Epithelial cell of esophagus (primary cell): Measurements from ENCODE around the gene TP53TG5.
"Not testable (repeated sequence)": the region's sequence is repeated elsewhere in the genome, so short reads cannot be mapped to it uniquely, and the experiment has no call there.

ENCODE experiments used
- DNase-seq: peaks from one replicate; pipeline ENCODE4 v3.0.0; 2010; ENCODE audit warnings: low read depth
- H3K4me3 ChIP-seq: 2 replicates; pipeline ENCODE4 v1.5.1; 2011; ENCODE audit warnings: mild to moderate bottlenecking, low read length, control low read depth
- TF ChIP-seq, protein P1 (sequence below): IDR thresholded peaks from 2 replicates; pipeline ENCODE4 v1.5.1; 2011; ENCODE audit warnings: low read depth, mild to moderate bottlenecking, low read length, control low read depth, inconsistent platforms; ENCODE audit not compliant: insufficient read depth; ENCODE audit errors: missing control alignments

The TP53TG5 gene

DNA sequence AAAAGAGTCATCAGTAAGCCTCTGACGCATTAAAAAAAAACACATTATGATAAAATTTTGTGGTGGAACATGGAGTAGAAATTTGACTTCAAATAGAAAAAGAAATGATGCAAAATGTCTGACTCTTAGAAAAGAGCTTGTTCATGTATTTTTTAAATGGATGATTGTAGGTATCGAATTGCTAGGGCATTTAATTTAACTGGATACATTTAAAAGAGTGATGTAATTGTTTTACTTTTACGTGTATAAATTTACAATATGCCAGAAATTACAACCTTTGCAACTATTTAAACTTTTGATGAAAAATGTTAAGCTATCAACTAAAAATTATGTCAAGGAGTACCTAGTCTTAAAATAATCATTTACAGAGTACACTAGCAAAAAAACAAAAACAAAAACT is 25.4 kb downstream of the TP53TG5 start:
- TF ChIP-seq, protein P1, sequence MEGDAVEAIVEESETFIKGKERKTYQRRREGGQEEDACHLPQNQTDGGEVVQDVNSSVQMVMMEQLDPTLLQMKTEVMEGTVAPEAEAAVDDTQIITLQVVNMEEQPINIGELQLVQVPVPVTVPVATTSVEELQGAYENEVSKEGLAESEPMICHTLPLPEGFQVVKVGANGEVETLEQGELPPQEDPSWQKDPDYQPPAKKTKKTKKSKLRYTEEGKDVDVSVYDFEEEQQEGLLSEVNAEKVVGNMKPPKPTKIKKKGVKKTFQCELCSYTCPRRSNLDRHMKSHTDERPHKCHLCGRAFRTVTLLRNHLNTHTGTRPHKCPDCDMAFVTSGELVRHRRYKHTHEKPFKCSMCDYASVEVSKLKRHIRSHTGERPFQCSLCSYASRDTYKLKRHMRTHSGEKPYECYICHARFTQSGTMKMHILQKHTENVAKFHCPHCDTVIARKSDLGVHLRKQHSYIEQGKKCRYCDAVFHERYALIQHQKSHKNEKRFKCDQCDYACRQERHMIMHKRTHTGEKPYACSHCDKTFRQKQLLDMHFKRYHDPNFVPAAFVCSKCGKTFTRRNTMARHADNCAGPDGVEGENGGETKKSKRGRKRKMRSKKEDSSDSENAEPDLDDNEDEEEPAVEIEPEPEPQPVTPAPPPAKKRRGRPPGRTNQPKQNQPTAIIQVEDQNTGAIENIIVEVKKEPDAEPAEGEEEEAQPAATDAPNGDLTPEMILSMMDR: no peak
- no peak overlapping the region for H3K4me3 ChIP-seq
- no peak for DNase-seq

DNA sequence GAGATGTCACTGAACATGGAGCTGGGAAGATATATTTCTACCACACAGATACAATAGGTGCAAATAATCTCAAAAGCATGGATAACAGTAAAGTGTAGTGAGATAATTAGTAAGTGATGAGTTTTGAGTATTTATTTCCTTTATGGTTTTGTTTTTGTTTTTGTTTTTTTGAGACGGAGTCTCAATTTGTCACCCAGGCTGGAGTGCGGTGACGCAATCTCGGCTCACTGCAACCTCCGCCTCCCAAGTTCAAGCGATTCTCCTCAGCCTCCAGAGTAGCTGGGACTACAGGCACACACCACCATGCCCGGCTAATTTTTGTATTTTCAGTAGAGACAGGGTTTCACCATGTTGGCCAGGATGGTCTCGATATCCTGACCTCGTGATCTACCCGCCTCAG is 27.3 kb downstream of the TP53TG5 start:
- not testable (repeated sequence) for H3K4me3 ChIP-seq, DNase-seq

DNA sequence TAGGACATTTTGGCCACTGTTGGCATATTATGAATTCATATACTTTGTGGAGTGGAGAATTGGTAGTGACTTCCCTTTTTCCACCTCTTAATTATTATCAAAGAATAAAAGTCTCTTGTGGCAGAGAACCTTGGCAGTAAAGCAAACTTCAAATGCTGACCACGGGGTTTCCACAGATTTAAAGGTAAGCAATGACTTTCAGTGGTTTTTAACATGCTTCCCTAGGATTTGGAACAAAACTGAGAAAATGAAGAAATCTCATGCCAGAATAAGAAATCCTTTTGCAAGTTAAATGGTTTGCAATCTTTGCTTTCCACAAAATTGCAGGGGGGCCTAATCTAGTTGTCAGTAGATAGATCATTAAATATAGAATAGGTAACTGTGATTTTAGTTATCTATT is 27.9 kb downstream of the TP53TG5 start:
- no peak for DNase-seq
- H3K4me3 ChIP-seq: no peak overlapping the region
- TF ChIP-seq, protein P1: no peak

DNA sequence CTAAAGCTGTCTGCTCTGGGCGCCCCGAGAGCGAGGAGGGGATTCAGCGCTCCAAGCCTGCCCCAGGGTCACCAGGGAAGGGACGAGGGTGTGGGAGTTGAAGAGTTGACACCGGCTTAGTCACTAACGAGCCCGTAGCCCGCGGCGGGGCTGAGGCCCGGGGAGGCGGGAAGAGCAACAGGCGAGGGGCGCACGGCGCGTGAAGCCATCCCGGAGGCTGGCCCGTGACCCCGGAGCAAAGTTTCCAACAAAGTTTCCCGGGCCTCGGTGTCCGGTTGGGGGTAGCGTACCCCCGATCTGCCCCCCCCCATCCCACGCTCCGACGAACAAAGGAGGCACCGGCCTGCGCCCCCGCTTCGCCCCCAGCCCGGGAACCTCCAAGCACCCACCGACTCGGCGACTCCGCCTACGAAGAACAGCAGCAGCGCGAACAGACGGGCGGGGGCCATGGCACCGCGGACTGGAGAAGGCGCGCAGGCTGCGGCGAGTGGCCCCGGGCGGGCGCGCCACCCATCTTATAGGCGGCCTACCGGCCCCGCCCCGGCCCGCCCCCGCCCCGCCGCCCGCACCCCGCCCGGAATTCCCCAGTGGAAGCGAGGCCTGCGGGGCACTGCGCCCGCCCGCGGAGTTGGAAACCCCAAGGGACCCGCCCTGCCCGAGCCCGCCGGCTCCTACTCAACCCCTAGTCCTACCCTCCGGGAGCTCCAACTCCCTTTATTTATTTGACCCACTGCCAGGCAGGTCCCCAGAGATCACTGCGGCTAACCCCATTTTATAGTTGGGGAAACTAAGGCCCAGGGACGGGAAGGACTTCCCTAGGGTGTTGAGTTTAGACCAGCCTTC is 30.0 kb downstream of the TP53TG5 start, which contains the start of gene SDC4:
SDC4 (minus strand) TSS at position 489 of the 843 bp plus-strand sequence; CDS start at position 449, 40 bp downstream.
- DNase-seq: peak; percentile 78
- peak within 1 kb of the TSS; percentile 63 for H3K4me3 ChIP-seq
- TF ChIP-seq, protein P1: no peak

DNA sequence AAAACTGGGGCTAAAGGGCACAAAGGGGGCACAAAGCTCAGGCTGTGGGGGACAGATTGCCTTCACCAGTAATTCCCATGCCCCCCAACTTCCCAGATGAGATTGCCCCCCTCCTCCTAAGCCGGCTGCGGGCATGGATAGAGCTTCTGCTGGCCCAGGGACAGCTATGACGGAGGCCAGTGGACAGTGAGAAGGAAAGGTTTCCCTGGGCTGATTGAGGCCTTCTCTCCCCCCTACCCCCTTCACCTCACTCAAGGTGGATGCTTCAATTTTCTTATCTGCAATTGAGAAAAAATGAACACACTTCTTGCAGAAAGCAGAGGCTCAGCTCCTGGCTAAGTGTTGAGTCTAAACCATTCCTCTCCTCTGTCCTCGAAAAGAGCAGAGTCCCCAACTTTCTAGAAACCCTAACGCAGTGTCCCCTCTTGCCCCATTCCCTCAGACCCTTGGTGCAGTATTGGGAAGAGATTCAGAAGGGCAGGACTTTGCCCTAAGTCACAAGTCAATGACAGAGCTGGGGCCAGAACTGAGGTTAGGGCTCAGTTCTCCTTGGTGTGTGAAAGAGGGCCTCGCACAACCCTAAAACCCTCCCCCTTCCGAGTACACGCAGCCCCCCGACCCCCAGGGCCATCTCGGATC is 30.7 kb downstream of the TP53TG5 start:
- TF ChIP-seq, protein P1: no peak
- DNase-seq: no peak
- H3K4me3 ChIP-seq: peak overlapping the region; percentile 63

DNA sequence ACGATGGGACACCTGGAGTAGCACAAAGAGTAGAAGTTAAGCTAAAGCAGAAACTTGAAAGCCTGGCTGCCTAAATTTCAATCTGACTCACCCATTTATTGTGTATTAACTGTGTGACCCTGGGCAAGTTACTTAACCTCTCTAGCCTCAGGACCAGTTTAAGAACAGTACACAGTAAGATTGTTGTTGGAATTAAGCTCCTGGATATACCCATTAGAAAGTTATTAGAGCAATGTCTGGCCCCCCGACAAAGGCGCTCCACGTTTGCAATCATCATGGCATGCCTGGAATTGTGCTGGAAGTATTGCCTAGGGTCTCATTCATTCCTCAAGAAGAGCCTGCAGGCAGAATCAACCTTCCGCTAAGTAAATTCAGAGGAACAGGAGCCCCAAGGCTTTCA is 31.3 kb downstream of the TP53TG5 start:
- TF ChIP-seq, protein P1: no peak
- peak overlapping the region; percentile 63 for H3K4me3 ChIP-seq

DNA sequence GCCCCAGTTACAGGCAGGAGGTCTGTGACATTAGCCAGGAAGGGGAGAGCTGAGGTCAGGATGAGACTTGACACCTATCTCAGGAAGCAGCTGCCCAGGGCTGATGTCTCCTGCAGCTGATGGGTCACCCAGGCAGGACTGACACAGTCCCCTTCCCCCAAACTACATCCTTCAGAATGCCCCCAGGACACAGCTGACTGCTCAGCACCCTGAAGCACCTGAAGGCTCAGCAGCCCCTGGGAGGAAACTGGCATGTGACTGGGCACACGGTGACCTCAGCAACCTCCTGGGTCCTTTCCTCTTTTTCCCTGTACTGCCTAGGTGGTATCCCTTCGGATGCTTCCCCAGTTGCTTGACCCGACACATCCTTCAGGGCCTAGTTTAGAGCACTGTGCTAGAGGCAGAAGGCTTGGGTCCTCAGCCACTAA is 31.8 kb downstream of the TP53TG5 start:
- TF ChIP-seq, protein P1: no peak
- no peak for DNase-seq
- H3K4me3 ChIP-seq: peak overlapping the region; percentile 63

More for the DNA sequence above, 31.3 kb downstream of the TP53TG5 start:
- DNase-seq: no peak
